ENCODE data around the gene PAK5.

Gene PAK5

GRCh38 chr20:9775176-9775575 is 63.7 kb downstream of the PAK5 start:
- DNase-seq = no peak

GRCh38 chr20:9769954-9770353 is 68.9 kb downstream of the PAK5 start:
- DNase-seq = no peak

- no peak for DNase-seq
Observed at GRCh38 chr20:9761476-9761875, 77.4 kb downstream of the PAK5 start.

- no peak for DNase-seq
Observed at GRCh38 chr20:9759392-9759791, 79.5 kb downstream of the PAK5 start.

GRCh38 chr20:9758752-9759151 is 80.1 kb downstream of the PAK5 start:
- no peak for DNase-seq

GRCh38 chr20:9756660-9757059 is 82.2 kb downstream of the PAK5 start:
- DNase-seq = no peak

- no peak for DNase-seq
Observed at GRCh38 chr20:9755301-9755700, 83.6 kb downstream of the PAK5 start.

GRCh38 chr20:9744551-9744950 is 94.3 kb downstream of the PAK5 start:
- no peak for DNase-seq

GRCh38 chr20:9743871-9744270 is 95.0 kb downstream of the PAK5 start:
- DNase-seq = no peak

GRCh38 chr20:9742821-9743220 is 96.1 kb downstream of the PAK5 start:
- DNase-seq = no peak

GRCh38 chr20:9741996-9742395 is 96.9 kb downstream of the PAK5 start:
- DNase-seq = no peak

GRCh38 chr20:9740486-9740885 is 98.4 kb downstream of the PAK5 start:
- no peak for DNase-seq

GRCh38 chr20:9739991-9740390 is 98.9 kb downstream of the PAK5 start:
- DNase-seq = no peak

GRCh38 chr20:9736373-9736772 is 102.5 kb downstream of the PAK5 start:
- DNase-seq = no peak

GRCh38 chr20:9723501-9724202 is 115.2 kb downstream of the PAK5 start:
- no peak for DNase-seq

GRCh38 chr20:9711872-9712271 is 127.0 kb downstream of the PAK5 start:
- no peak for DNase-seq

- no peak for DNase-seq
Observed at GRCh38 chr20:9710685-9711084, 128.2 kb downstream of the PAK5 start.

GRCh38 chr20:9705722-9706476 is 133.0 kb downstream of the PAK5 start:
- no peak for DNase-seq

- no peak for DNase-seq
Observed at GRCh38 chr20:9699181-9699580, 139.7 kb downstream of the PAK5 start.

- no peak for DNase-seq
Observed at GRCh38 chr20:9689041-9689440, 149.8 kb downstream of the PAK5 start.

- DNase-seq = no peak
Observed at GRCh38 chr20:9686866-9687265, 152.0 kb downstream of the PAK5 start.

GRCh38 chr20:9686455-9686854 is 152.4 kb downstream of the PAK5 start:
- DNase-seq = no peak

GRCh38 chr20:9686001-9686400 is 152.9 kb downstream of the PAK5 start:
- no peak for DNase-seq

- DNase-seq = no peak
Observed at GRCh38 chr20:9685011-9685410, 153.9 kb downstream of the PAK5 start.

Measured in RPMI8226 (cell line).